ENCODE measurements around the gene HNRNPA2B1. TPM values are rescaled to one million over a fixed set of nuclear protein-coding genes. Genes with fewer than 3 reads are reported as not detected.

Gene HNRNPA2B1
- total and polyA plus RNA-seq, 2 of the 4 experiments (the other 2 are of a cell fraction) = 49.3 to 515 TPM

DNA sequence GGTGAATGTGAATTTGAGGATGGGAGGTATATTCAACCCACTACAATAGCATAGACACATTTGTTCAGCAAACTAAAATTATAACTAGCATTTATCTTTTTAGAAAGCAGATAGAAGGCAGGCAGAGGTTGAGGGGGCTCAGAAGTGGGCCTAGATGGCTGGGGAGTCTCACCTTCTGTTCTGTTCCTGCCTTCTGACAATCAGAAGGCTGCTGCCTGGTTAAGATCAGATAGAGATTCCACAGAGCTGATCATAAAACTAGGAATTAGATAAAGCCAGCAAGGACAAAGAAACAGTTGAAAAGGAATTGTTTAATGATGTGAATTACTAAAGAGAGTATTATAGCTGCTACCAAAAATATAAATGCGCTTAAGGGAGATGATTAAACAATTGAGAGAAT is 60.2 kb downstream of the HNRNPA2B1 start:
- Histone ChIP-seq H3K9me3 (ENCODE audit: control insufficient read depth, insufficient read depth, low read length) (no peaks in the 10 kb centered on the region), H3K56ac (ENCODE audit: extremely low read depth, insufficient read depth, low read length) (no peak overlapping the region), H3K9ac (ENCODE audit: low read depth, low read length) (no peak overlapping the region), H3K23ac (ENCODE audit: low read depth, low read length) (no peak overlapping the region), H4K5ac (ENCODE audit: low read depth, low read length) (no peak overlapping the region), H3K14ac (replicated peaks; ENCODE audit: low read depth, low read length) (no peak overlapping the region), H2BK15ac (ENCODE audit: low read depth, low read length) (no peak overlapping the region), H3K4me3 (ENCODE audit: insufficient read depth, low read depth, low read length) (no peak overlapping the region), H4K91ac (ENCODE audit: insufficient read depth, low read depth, low read length) (no peak overlapping the region), H2AK9ac (replicated peaks; ENCODE audit: low read depth, low read length, poor library complexity) (no peak overlapping the region), H4K20me1 (ENCODE audit: insufficient read depth, low read length) (no peaks in the 10 kb centered on the region), H2BK5ac (ENCODE audit: low read depth, low read length, poor library complexity, severe bottlenecking) (no peak overlapping the region), H3K9me1 (ENCODE audit: insufficient read depth, low read length) (peaks cover 4% of the 10 kb centered on the region; the same call in 1 of the 2 replicates), H3K36me3 (ENCODE audit: control insufficient read depth, insufficient read depth, low read length) (no peaks in the 10 kb centered on the region), H3K4ac (ENCODE audit: low read depth, low read length) (no peak overlapping the region), H3K27ac (ENCODE audit: insufficient read depth, low read length) (no peak overlapping the region), H3K79me1 (ENCODE audit: low read depth in 1 of 2, low read length in 2 of 2) (no peaks in the 10 kb centered on the region), H3K18ac (ENCODE audit: low read depth, low read length) (no peak overlapping the region), H3K27me3 (ENCODE audit: control insufficient read depth, insufficient read depth, low read length) (peaks cover 6% of the 10 kb centered on the region), H4K8ac (ENCODE audit: low read depth in 2 of 2, low read length in 2 of 2) (no peak overlapping the region), H2BK120ac (ENCODE audit: low read depth, low read length) (no peak overlapping the region), H2AFZ (replicated peaks; ENCODE audit: low read length, poor library complexity) (no peak overlapping the region), H3K4me1 (ENCODE audit: control insufficient read depth, insufficient read depth, low read length) (0 out of 2 replicates have a peak, but pooled peaks cover 2% of the 10 kb centered on the region), H2AK5ac (ENCODE audit: low read depth, low read length) (no peak overlapping the region), H2BK20ac (ENCODE audit: low read depth, low read length) (no peak overlapping the region), H3K4me2 (ENCODE audit: low read depth, low read length) (no peak overlapping the region)
- intact Hi-C loops (cut with micrococcal nuclease) = no loop called here
- dilution Hi-C loops (cut with HindIII; ENCODE audit: low sequenced_read_pairs, unreplicated experiment) = no loop called here
- POLR2A ChIA-PET (ENCODE audit: unreplicated experiment) = no interaction called here
- TF ChIP-seq FOS (IDR thresholded peaks at IDR 0.05; ENCODE audit: low read depth, low read length) = no peak
- TF ChIP-seq MAFK (IDR thresholded peaks at IDR 0.05; ENCODE audit: low read depth, low read length) = no peak
- TF ChIP-seq, protein P1, sequence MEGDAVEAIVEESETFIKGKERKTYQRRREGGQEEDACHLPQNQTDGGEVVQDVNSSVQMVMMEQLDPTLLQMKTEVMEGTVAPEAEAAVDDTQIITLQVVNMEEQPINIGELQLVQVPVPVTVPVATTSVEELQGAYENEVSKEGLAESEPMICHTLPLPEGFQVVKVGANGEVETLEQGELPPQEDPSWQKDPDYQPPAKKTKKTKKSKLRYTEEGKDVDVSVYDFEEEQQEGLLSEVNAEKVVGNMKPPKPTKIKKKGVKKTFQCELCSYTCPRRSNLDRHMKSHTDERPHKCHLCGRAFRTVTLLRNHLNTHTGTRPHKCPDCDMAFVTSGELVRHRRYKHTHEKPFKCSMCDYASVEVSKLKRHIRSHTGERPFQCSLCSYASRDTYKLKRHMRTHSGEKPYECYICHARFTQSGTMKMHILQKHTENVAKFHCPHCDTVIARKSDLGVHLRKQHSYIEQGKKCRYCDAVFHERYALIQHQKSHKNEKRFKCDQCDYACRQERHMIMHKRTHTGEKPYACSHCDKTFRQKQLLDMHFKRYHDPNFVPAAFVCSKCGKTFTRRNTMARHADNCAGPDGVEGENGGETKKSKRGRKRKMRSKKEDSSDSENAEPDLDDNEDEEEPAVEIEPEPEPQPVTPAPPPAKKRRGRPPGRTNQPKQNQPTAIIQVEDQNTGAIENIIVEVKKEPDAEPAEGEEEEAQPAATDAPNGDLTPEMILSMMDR (conservative IDR thresholded peaks at IDR 0.05; ENCODE audit: low read depth, low read length) = no peak
- no peak for TF ChIP-seq NFE2L2 (IDR thresholded peaks at IDR 0.05; ENCODE audit: low read depth, low read length)
- no peak for TF ChIP-seq RCOR1 (IDR thresholded peaks at IDR 0.05; ENCODE audit: insufficient replicate concordance, low read length)
- BruUV-seq (replicated peaks) = no TSS peak
- in situ Hi-C loops (cut with MboI; ENCODE audit: low sequenced_read_pairs) = no loop called here
- no CpG with 5 or more reads among the region's 1 CpG for WGBS, 2 experiments (ENCODE audit: extremely low coverage in 2 of 2, insufficient read length in 1 of 2)
- ATAC-seq (ENCODE audit: low read depth) = no peak
- CTCF ChIA-PET = no interaction called here
- DNase-seq = no peak

Other genes starting within 250 kb of the HNRNPA2B1 start
- gene NFE2L3, start 48.5 kb downstream of the HNRNPA2B1 start, total RNA-seq (2012; rRNA removed) = 37.8 and 43.2 TPM in 2 replicates
- 22.8 and 28.0 TPM in 2 replicates for gene NFE2L3, start 48.5 kb downstream of the HNRNPA2B1 start, polyA plus RNA-seq (2012; rRNA removed)
- gene CBX3, start 999 bp upstream of the HNRNPA2B1 start, total RNA-seq (2012; rRNA removed) = 38.2 and 85.0 TPM in 2 replicates
- 65.6 and 76.5 TPM in 2 replicates for gene CBX3, start 999 bp upstream of the HNRNPA2B1 start, polyA plus RNA-seq (2012; rRNA removed)
- gene SNX10, start 91.1 kb upstream of the HNRNPA2B1 start, total RNA-seq (2012; rRNA removed) = not detected in 2 replicates
- not detected in 2 replicates for gene SNX10, start 91.1 kb upstream of the HNRNPA2B1 start, polyA plus RNA-seq (2012; rRNA removed)

Measured in IMR-90 (cell line).